ENCODE measurements around the gene RNF220.
"Not testable (repeated sequence)": the region's sequence is repeated elsewhere in the genome, so short reads cannot be mapped to it uniquely, and the experiment has no call there.

DNA sequence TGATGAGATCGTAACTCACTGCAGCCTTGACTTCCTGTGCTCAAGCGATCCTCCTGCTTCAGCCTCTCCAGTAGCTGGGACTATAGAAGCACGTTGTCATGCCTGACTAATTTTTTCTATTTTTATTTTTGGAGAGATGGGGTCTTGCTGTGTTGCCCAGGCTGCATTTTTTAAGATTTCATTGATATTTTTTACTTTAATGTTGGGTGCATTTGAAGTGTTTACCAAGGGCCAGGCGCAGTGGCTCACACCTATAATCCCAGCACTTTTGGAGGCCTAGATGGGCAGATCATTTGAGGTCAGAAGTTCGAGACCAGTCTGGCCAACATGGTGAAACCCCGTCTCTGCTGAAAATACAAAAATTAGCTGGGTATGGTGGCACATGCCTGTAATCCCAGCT, 97.8 kb downstream of the RNF220 start:
- TF ChIP-seq, protein P1, sequence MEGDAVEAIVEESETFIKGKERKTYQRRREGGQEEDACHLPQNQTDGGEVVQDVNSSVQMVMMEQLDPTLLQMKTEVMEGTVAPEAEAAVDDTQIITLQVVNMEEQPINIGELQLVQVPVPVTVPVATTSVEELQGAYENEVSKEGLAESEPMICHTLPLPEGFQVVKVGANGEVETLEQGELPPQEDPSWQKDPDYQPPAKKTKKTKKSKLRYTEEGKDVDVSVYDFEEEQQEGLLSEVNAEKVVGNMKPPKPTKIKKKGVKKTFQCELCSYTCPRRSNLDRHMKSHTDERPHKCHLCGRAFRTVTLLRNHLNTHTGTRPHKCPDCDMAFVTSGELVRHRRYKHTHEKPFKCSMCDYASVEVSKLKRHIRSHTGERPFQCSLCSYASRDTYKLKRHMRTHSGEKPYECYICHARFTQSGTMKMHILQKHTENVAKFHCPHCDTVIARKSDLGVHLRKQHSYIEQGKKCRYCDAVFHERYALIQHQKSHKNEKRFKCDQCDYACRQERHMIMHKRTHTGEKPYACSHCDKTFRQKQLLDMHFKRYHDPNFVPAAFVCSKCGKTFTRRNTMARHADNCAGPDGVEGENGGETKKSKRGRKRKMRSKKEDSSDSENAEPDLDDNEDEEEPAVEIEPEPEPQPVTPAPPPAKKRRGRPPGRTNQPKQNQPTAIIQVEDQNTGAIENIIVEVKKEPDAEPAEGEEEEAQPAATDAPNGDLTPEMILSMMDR (optimal IDR thresholded peaks at IDR 0.05 in 1 of 3, IDR thresholded peaks at IDR 0.05 in 1 of 3, conservative IDR thresholded peaks at IDR 0.05 in 1 of 3; ENCODE audit: extremely low read depth in 1 of 3, insufficient read depth in 2 of 3, low read length in 3 of 3) = not testable (repeated sequence)
- TF ChIP-seq EZH2 (IDR thresholded peaks at IDR 0.05; ENCODE audit: low read length) = not testable (repeated sequence)
